ENCODE results near the gene CTCFL.

The CTCFL gene

GRCh38 chr20:57524511-57525176 lies at the start of gene CTCFL:
TSS of gene CTCFL (minus strand) at chr20:57525140. CDS start at chr20:57524205, 935 bp downstream.
- DNase-seq (ENCODE audit: low read depth in 3 of 3, low spot score in 1 of 3) = no peak

GRCh38 chr20:57573894-57574293 lies 49.0 kb upstream of the CTCFL start:
- DNase-seq (ENCODE audit: low read depth in 3 of 3, low spot score in 1 of 3) = no peak

- no peak for DNase-seq (ENCODE audit: low read depth in 3 of 3, low spot score in 1 of 3)
These were observed 48.3 kb upstream of the CTCFL start for GRCh38 chr20:57573242-57573641.

GRCh38 chr20:57571782-57572416 lies 47.0 kb upstream of the CTCFL start:
- no peak for DNase-seq (ENCODE audit: low read depth in 3 of 3, low spot score in 1 of 3)

- no peak for DNase-seq (ENCODE audit: low read depth in 3 of 3, low spot score in 1 of 3)
These were observed 46.0 kb upstream of the CTCFL start for GRCh38 chr20:57570920-57571319.

GRCh38 chr20:57570145-57570850 lies 45.4 kb upstream of the CTCFL start:
- DNase-seq (ENCODE audit: low read depth in 3 of 3, low spot score in 1 of 3) = no peak

- no peak for DNase-seq (ENCODE audit: low read depth in 3 of 3, low spot score in 1 of 3)
These were observed 44.0 kb upstream of the CTCFL start for GRCh38 chr20:57568960-57569359.

GRCh38 chr20:57568088-57568896 lies 43.4 kb upstream of the CTCFL start:
- no peak for DNase-seq (ENCODE audit: low read depth in 3 of 3, low spot score in 1 of 3)

- DNase-seq (ENCODE audit: low read depth in 3 of 3, low spot score in 1 of 3) = no peak
These were observed 42.6 kb upstream of the CTCFL start for GRCh38 chr20:57567471-57568079.

GRCh38 chr20:57566803-57567459 lies 42.0 kb upstream of the CTCFL start:
- no peak for DNase-seq (ENCODE audit: low read depth in 3 of 3, low spot score in 1 of 3)

GRCh38 chr20:57566399-57566798 lies 41.5 kb upstream of the CTCFL start:
- DNase-seq (ENCODE audit: low read depth in 3 of 3, low spot score in 1 of 3) = no peak

GRCh38 chr20:57564951-57565642 lies 40.2 kb upstream of the CTCFL start:
- DNase-seq (ENCODE audit: low read depth in 3 of 3, low spot score in 1 of 3) = no peak

GRCh38 chr20:57564180-57564802 lies 39.4 kb upstream of the CTCFL start:
- no peak for DNase-seq (ENCODE audit: low read depth in 3 of 3, low spot score in 1 of 3)

GRCh38 chr20:57563522-57563921 lies 38.6 kb upstream of the CTCFL start:
- DNase-seq (ENCODE audit: low read depth in 3 of 3, low spot score in 1 of 3) = no peak

GRCh38 chr20:57562541-57563465 lies 37.9 kb upstream of the CTCFL start:
- DNase-seq (ENCODE audit: low read depth in 3 of 3, low spot score in 1 of 3) = no peak

GRCh38 chr20:57561356-57562279 lies 36.7 kb upstream of the CTCFL start:
- no peak for DNase-seq (ENCODE audit: low read depth in 3 of 3, low spot score in 1 of 3)

All from stimulated activated CD4-positive, alpha-beta T cell treated with anti-CD3 and anti-CD28 coated beads, TNF-alpha, amount 100 ng/mL, for 1 hour (primary cell).